ENCODE measurements around the gene ALKBH3. TPM values are rescaled to one million over a fixed set of nuclear protein-coding genes. Genes with fewer than 3 reads are reported as not detected.

ALKBH3 gene
- total RNA-seq, 1 donor from 2014 or later: 28.3 TPM

- DNase-seq (ENCODE audit: low read depth): peak; percentile 69
Measured at GRCh38 chr11:43922295-43922648, 41.6 kb downstream of the ALKBH3 start.

GRCh38 chr11:43922744-43923405 lies 42.2 kb downstream of the ALKBH3 start:
- DNase-seq (ENCODE audit: low read depth): no peak

GRCh38 chr11:43923406-43924111 lies 42.9 kb downstream of the ALKBH3 start:
- peak; percentile 53 for DNase-seq (ENCODE audit: low read depth)

- DNase-seq (ENCODE audit: low read depth): no peak
Measured at GRCh38 chr11:43924112-43924855, 43.7 kb downstream of the ALKBH3 start.

GRCh38 chr11:43925063-43925931 lies 44.7 kb downstream of the ALKBH3 start:
- no peak for DNase-seq (ENCODE audit: low read depth)

GRCh38 chr11:43925932-43926505 lies 45.4 kb downstream of the ALKBH3 start:
- DNase-seq (ENCODE audit: low read depth): no peak

GRCh38 chr11:43927070-43927469 lies 46.4 kb downstream of the ALKBH3 start:
- no peak for DNase-seq (ENCODE audit: low read depth)

GRCh38 chr11:43927925-43928707 lies 47.5 kb downstream of the ALKBH3 start:
- DNase-seq (ENCODE audit: low read depth): no peak

GRCh38 chr11:43928721-43929120 lies 48.1 kb downstream of the ALKBH3 start:
- no peak for DNase-seq (ENCODE audit: low read depth)

GRCh38 chr11:43930868-43931716 lies 50.5 kb downstream of the ALKBH3 start:
- DNase-seq (ENCODE audit: low read depth): peak; percentile 24

GRCh38 chr11:43931717-43932039 lies 51.0 kb downstream of the ALKBH3 start:
- peak; percentile 48 for DNase-seq (ENCODE audit: low read depth)

- no peak for DNase-seq (ENCODE audit: low read depth)
Measured at GRCh38 chr11:43933226-43933607, 52.6 kb downstream of the ALKBH3 start.

GRCh38 chr11:43933608-43934551 lies 53.2 kb downstream of the ALKBH3 start:
- DNase-seq (ENCODE audit: low read depth): peak; percentile 55

GRCh38 chr11:43934601-43935423 lies 54.2 kb downstream of the ALKBH3 start:
- no peak for DNase-seq (ENCODE audit: low read depth)

- DNase-seq (ENCODE audit: low read depth): no peak
Measured at GRCh38 chr11:43935424-43935979, 54.9 kb downstream of the ALKBH3 start.

GRCh38 chr11:43936076-43936475 lies 55.4 kb downstream of the ALKBH3 start:
- no peak for DNase-seq (ENCODE audit: low read depth)
